Activated naive CD4-positive, alpha-beta T cell treated with anti-CD3 and anti-CD28 coated beads for 36 hours (primary cell): ENCODE measurements around the gene SYNPO2. TPM values are rescaled to one million over a fixed set of nuclear protein-coding genes. Genes with fewer than 3 reads are reported as not detected.

Source experiments
- CTCF ChIA-PET: fragments of 350-600 bp; sonication (Branson Sonifier 250); formaldehyde crosslinking; loops from one replicate; lab custom pipeline; 2021; ENCODE audit warnings: antibody characterized with exemption; lab: Charles Lee
- DNase-seq: peaks from one replicate; pipeline ENCODE4 v3.0.0-alpha.2; 2020
- H3K27ac Mint-ChIP-seq: one replicate; pipeline ENCODE4 v1.8.0; 2021; ENCODE audit warnings: mild to moderate bottlenecking, mixed read lengths
- H3K27me3 Mint-ChIP-seq: one replicate; pipeline ENCODE4 v1.8.0; 2021; ENCODE audit warnings: low read depth, mixed read lengths
- H3K36me3 Mint-ChIP-seq: one replicate; pipeline ENCODE4 v1.8.0; 2021; ENCODE audit warnings: low read depth, mixed read lengths
- H3K4me1 Mint-ChIP-seq: one replicate; pipeline ENCODE4 v1.8.0; 2021; ENCODE audit warnings: low read depth, mixed read lengths
- H3K4me3 Mint-ChIP-seq: one replicate; pipeline ENCODE4 v1.8.0; 2021; ENCODE audit warnings: mild to moderate bottlenecking, moderate library complexity, mixed read lengths
- H3K9me3 Mint-ChIP-seq: one replicate; pipeline ENCODE4 v1.8.0; 2021; ENCODE audit warnings: mixed read lengths
- intact Hi-C: fragments of 100-400 bp; cut with micrococcal nuclease; formaldehyde crosslinking; loops from one replicate; pipeline ENCODE4 v1.15.1; 2023
- total RNA-seq, 2 experiments: library from RNA; stranded (reverse); gene quantifications; one replicate each; pipeline ENCODE4 v1.2.3, GENCODE V29; 2021

The SYNPO2 gene
- total RNA-seq, 2 experiments from 2014 or later = 0.14 TPM; not detected in 1

GRCh38 chr4:119068529-119068962, 179.9 kb downstream of the SYNPO2 start:
- Mint-ChIP-seq H3K27me3 (peaks cover 20% of the 10 kb centered on the region), H3K27ac (no peak overlapping the region), H3K4me1 (no peaks in the 10 kb centered on the region), H3K36me3 (no peaks in the 10 kb centered on the region), H3K4me3 (no peak overlapping the region), H3K9me3 (peaks cover 2% of the 10 kb centered on the region)
- CTCF ChIA-PET = no interaction called here
- DNase-seq = no peak
- intact Hi-C loops = no loop called here

- Mint-ChIP-seq H3K36me3 (no peaks in the 10 kb centered on the region), H3K4me3 (no peak overlapping the region), H3K9me3 (peaks cover 3% of the 10 kb centered on the region), H3K27me3 (peaks cover 14% of the 10 kb centered on the region), H3K4me1 (no peaks in the 10 kb centered on the region), H3K27ac (no peak overlapping the region)
- CTCF ChIA-PET = no interaction called here
- intact Hi-C loops = no loop called here
- DNase-seq = no peak
Observed at GRCh38 chr4:119070301-119070700, 181.6 kb downstream of the SYNPO2 start.

GRCh38 chr4:119080721-119081541, 192.3 kb downstream of the SYNPO2 start:
- CTCF ChIA-PET = no interaction called here
- no peaks in the 10 kb centered on the region for H3K27me3 Mint-ChIP-seq
- no peak for DNase-seq
- intact Hi-C loops = no loop called here
- no peaks in the 10 kb centered on the region for H3K36me3 Mint-ChIP-seq
- H3K4me3 Mint-ChIP-seq = no peak overlapping the region
- H3K9me3 Mint-ChIP-seq = peaks cover 2% of the 10 kb centered on the region
- H3K4me1 Mint-ChIP-seq = no peaks in the 10 kb centered on the region
- H3K27ac Mint-ChIP-seq = no peak overlapping the region

- intact Hi-C loops = no loop called here
- Mint-ChIP-seq H3K27me3 (no peaks in the 10 kb centered on the region), H3K4me3 (no peak overlapping the region), H3K4me1 (no peaks in the 10 kb centered on the region), H3K36me3 (no peaks in the 10 kb centered on the region), H3K9me3 (peaks cover 2% of the 10 kb centered on the region), H3K27ac (no peak overlapping the region)
- DNase-seq = no peak
- CTCF ChIA-PET = no interaction called here
Observed at GRCh38 chr4:119081542-119081859, 192.8 kb downstream of the SYNPO2 start.

- no peaks in the 10 kb centered on the region for H3K4me1 Mint-ChIP-seq
Observed at GRCh38 chr4:119081943-119082342, 193.3 kb downstream of the SYNPO2 start.

GRCh38 chr4:119082661-119083060, 194.0 kb downstream of the SYNPO2 start:
- no peak overlapping the region for H3K27ac Mint-ChIP-seq
- no peak overlapping the region for H3K4me3 Mint-ChIP-seq
- no peak for DNase-seq
- intact Hi-C loops = no loop called here
- no peaks in the 10 kb centered on the region for H3K36me3 Mint-ChIP-seq
- no peaks in the 10 kb centered on the region for H3K4me1 Mint-ChIP-seq
- peaks cover 2% of the 10 kb centered on the region for H3K9me3 Mint-ChIP-seq
- CTCF ChIA-PET = interaction anchor here (0.9 kb wide), 1 partner anchor 201 kb away, joined by 3 read pairs; no protein-coding TSS in a partner anchor
- no peaks in the 10 kb centered on the region for H3K27me3 Mint-ChIP-seq

More at GRCh38 chr4:119081943-119082342, 193.3 kb downstream of the SYNPO2 start:
- Mint-ChIP-seq H3K27ac (no peak overlapping the region), H3K27me3 (no peaks in the 10 kb centered on the region), H3K36me3 (no peaks in the 10 kb centered on the region), H3K9me3 (peaks cover 2% of the 10 kb centered on the region), H3K4me3 (no peak overlapping the region)
- DNase-seq = no peak
- CTCF ChIA-PET = no interaction called here
- intact Hi-C loops = no loop called here

- DNase-seq = no peak
- intact Hi-C loops = no loop called here
- no peak overlapping the region for H3K27ac Mint-ChIP-seq
- no peaks in the 10 kb centered on the region for H3K27me3 Mint-ChIP-seq
- H3K36me3 Mint-ChIP-seq = no peaks in the 10 kb centered on the region
- H3K4me3 Mint-ChIP-seq = no peak overlapping the region
- no peaks in the 10 kb centered on the region for H3K4me1 Mint-ChIP-seq
- peaks cover 2% of the 10 kb centered on the region for H3K9me3 Mint-ChIP-seq
- CTCF ChIA-PET = no interaction called here
Observed at GRCh38 chr4:119084513-119084912, 195.9 kb downstream of the SYNPO2 start.

GRCh38 chr4:119087121-119087520, 198.5 kb downstream of the SYNPO2 start:
- intact Hi-C loops = loop anchor here (2.0 kb wide), 1 partner anchor 200 kb away; no protein-coding TSS in a partner anchor
- no peaks in the 10 kb centered on the region for H3K27me3 Mint-ChIP-seq
- no peak overlapping the region for H3K4me3 Mint-ChIP-seq
- no peak for DNase-seq
- peaks cover 2% of the 10 kb centered on the region for H3K9me3 Mint-ChIP-seq
- no peak overlapping the region for H3K27ac Mint-ChIP-seq
- CTCF ChIA-PET = interaction anchor here (0.7 to 0.9 kb wide), 2 partner anchors 16 to 213 kb away, joined by 3 read pairs; a partner anchor contains a TSS
- no peaks in the 10 kb centered on the region for H3K4me1 Mint-ChIP-seq
- no peaks in the 10 kb centered on the region for H3K36me3 Mint-ChIP-seq

- Mint-ChIP-seq H3K4me3 (no peak overlapping the region), H3K27me3 (no peaks in the 10 kb centered on the region), H3K4me1 (no peaks in the 10 kb centered on the region), H3K27ac (no peak overlapping the region), H3K36me3 (no peaks in the 10 kb centered on the region), H3K9me3 (peaks cover 2% of the 10 kb centered on the region)
- intact Hi-C loops = loop anchor here (2.0 kb wide), 1 partner anchor 199 kb away; no protein-coding TSS in a partner anchor
- CTCF ChIA-PET = interaction anchor here (0.9 kb wide), 1 partner anchor 16 kb away, joined by 3 read pairs; no protein-coding TSS in a partner anchor
- DNase-seq = no peak
Observed at GRCh38 chr4:119087656-119088055, 199.0 kb downstream of the SYNPO2 start.

- DNase-seq = no peak
- no peaks in the 10 kb centered on the region for H3K9me3 Mint-ChIP-seq
- no peaks in the 10 kb centered on the region for H3K36me3 Mint-ChIP-seq
- no peak overlapping the region for H3K27ac Mint-ChIP-seq
- CTCF ChIA-PET = interaction anchor here (0.6 kb wide), 1 partner anchor 56 kb away, joined by 4 read pairs; no protein-coding TSS in a partner anchor
- no peaks in the 10 kb centered on the region for H3K4me1 Mint-ChIP-seq
- H3K4me3 Mint-ChIP-seq = no peak overlapping the region
- peaks cover 7% of the 10 kb centered on the region for H3K27me3 Mint-ChIP-seq
- intact Hi-C loops = no loop called here
Observed at GRCh38 chr4:119093042-119093827, 204.6 kb downstream of the SYNPO2 start.

- Mint-ChIP-seq H3K36me3 (no peaks in the 10 kb centered on the region), H3K4me1 (no peaks in the 10 kb centered on the region)
- CTCF ChIA-PET = interaction anchor here (0.6 kb wide), 1 partner anchor 228 kb away, joined by 3 read pairs; no protein-coding TSS in a partner anchor
Observed at GRCh38 chr4:119097282-119097900, 208.7 kb downstream of the SYNPO2 start.

GRCh38 chr4:119098306-119098705, 209.7 kb downstream of the SYNPO2 start:
- Mint-ChIP-seq H3K4me1 (no peaks in the 10 kb centered on the region), H3K27ac (no peak overlapping the region), H3K9me3 (no peaks in the 10 kb centered on the region), H3K27me3 (peaks cover 9% of the 10 kb centered on the region), H3K4me3 (no peak overlapping the region), H3K36me3 (no peaks in the 10 kb centered on the region)
- DNase-seq = no peak
- CTCF ChIA-PET = no interaction called here
- intact Hi-C loops = no loop called here

More at GRCh38 chr4:119097282-119097900, 208.7 kb downstream of the SYNPO2 start:
- no peak overlapping the region for H3K27ac Mint-ChIP-seq
- no peak overlapping the region for H3K4me3 Mint-ChIP-seq
- DNase-seq = no peak
- H3K9me3 Mint-ChIP-seq = no peaks in the 10 kb centered on the region
- intact Hi-C loops = no loop called here
- peaks cover 11% of the 10 kb centered on the region for H3K27me3 Mint-ChIP-seq
